Measurements from ENCODE around the gene NCKAP5.

DNA sequence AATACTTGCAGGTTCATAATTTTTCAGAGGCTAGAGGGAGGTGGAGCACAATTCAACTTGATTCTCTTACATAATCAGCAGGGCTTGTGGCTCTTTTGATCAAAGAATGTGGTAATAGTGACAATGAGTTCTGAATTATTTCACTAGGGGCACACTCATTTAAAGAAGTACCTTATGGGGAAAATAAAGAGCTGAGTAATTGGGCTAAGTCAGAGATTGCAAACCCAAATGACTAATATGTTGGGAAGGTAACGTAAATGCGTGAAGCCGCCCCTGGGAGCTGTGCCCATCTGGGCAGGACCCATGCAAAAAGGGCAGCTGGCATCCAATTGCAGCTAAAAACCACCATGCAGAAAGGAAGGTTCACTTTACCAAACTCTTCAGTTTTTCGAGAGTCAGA is 35.3 kb downstream of the NCKAP5 start:
- TF ChIP-seq ZNF274 (IDR thresholded peaks at IDR 0.05; ENCODE audit: low read depth, low read length) (no peak), SUZ12 (IDR thresholded peaks at IDR 0.05; ENCODE audit: extremely low read depth, insufficient read depth, insufficient read length) (no peak)

Data from NT2/D1 (cell line).